ENCODE measurements around the gene SLC26A11.

Gene SLC26A11

DNA sequence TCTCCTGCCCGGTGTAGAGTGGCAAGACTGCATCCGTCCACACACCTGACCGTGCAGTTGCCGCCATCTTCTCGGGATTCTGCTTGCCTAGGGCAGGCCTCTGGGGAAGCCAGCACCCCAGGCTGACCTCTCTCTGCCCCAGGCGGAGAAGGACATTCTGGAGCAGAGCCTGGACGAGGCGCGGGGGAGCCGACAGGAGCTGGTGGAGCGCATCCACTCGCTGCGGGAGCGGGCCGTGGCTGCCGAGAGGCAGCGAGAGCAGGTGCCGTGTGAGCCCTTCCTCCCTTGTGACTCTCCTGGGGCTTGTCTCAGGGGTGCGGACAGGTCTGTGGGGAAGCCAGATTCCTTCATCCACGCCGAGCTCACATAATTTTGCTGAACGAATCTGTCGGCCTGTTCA, 30.6 kb upstream of the SLC26A11 start:
- DNase-seq (ENCODE audit: low spot score) (no peak), ATAC-seq (ENCODE audit: low read depth) (no peak)
- H3K4me3 ChIP-seq (ENCODE audit: severe bottlenecking): no peak overlapping the region
- H3K27ac ChIP-seq (ENCODE audit: poor library complexity, severe bottlenecking): no peak overlapping the region
- no peaks in the 10 kb centered on the region for H3K9me3 ChIP-seq (ENCODE audit: severe bottlenecking)
- TF ChIP-seq, protein P1, sequence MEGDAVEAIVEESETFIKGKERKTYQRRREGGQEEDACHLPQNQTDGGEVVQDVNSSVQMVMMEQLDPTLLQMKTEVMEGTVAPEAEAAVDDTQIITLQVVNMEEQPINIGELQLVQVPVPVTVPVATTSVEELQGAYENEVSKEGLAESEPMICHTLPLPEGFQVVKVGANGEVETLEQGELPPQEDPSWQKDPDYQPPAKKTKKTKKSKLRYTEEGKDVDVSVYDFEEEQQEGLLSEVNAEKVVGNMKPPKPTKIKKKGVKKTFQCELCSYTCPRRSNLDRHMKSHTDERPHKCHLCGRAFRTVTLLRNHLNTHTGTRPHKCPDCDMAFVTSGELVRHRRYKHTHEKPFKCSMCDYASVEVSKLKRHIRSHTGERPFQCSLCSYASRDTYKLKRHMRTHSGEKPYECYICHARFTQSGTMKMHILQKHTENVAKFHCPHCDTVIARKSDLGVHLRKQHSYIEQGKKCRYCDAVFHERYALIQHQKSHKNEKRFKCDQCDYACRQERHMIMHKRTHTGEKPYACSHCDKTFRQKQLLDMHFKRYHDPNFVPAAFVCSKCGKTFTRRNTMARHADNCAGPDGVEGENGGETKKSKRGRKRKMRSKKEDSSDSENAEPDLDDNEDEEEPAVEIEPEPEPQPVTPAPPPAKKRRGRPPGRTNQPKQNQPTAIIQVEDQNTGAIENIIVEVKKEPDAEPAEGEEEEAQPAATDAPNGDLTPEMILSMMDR (IDR thresholded peaks at IDR 0.05; ENCODE audit: poor library complexity, severe bottlenecking): no peak
- no peaks in the 10 kb centered on the region for H3K27me3 ChIP-seq (ENCODE audit: insufficient read depth, poor library complexity, severe bottlenecking)
- no peaks in the 10 kb centered on the region for H3K36me3 ChIP-seq (ENCODE audit: low read depth)
- H3K4me1 ChIP-seq (ENCODE audit: insufficient read depth, poor library complexity, severe bottlenecking): peaks cover 8% of the 10 kb centered on the region

DNA sequence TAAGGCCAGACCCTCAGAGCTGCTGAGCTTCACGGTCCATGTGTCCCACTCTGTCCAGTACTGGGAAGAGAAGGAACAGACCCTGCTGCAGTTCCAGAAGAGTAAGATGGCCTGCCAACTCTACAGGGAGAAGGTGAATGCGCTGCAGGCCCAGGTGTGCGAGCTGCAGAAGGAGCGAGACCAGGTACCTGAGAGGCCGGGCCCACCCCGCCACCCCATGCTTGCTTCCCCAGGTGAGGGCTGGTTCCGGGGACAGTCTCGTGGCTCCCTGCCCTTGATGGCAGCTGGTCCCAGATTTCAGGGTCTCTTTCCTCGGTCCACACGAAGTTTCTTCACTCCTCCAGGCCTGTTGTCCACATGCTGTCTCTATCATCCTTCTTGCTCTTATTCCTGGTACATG, 29.5 kb upstream of the SLC26A11 start:
- H3K9me3 ChIP-seq (ENCODE audit: severe bottlenecking): no peaks in the 10 kb centered on the region

DNA sequence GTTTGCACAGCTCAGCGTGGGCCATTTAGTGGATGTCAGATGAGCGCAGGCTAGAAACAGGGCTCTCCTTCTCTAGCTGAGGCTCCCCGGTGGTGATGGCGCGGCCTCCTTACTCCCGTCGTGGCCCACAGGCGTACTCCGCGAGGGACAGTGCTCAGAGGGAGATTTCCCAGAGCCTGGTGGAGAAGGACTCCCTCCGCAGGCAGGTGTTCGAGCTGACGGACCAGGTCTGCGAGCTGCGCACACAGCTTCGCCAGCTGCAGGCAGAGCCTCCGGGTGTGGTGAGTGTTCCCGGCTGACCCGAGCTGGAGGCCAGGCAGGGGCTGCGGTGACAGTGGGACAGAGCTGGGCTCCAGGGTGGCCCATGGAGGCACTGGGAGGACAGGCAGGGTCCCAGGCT, 29.0 kb upstream of the SLC26A11 start:
- H3K27ac ChIP-seq (ENCODE audit: poor library complexity, severe bottlenecking): no peak overlapping the region
- TF ChIP-seq, protein P1 (IDR thresholded peaks at IDR 0.05; ENCODE audit: poor library complexity, severe bottlenecking): no peak

More for the DNA sequence above, 29.5 kb upstream of the SLC26A11 start:
- no peaks in the 10 kb centered on the region for H3K27me3 ChIP-seq (ENCODE audit: insufficient read depth, poor library complexity, severe bottlenecking)
- TF ChIP-seq, protein P1 (IDR thresholded peaks at IDR 0.05; ENCODE audit: poor library complexity, severe bottlenecking): no peak
- H3K4me3 ChIP-seq (ENCODE audit: severe bottlenecking): no peak overlapping the region
- H3K27ac ChIP-seq (ENCODE audit: poor library complexity, severe bottlenecking): no peak overlapping the region
- ATAC-seq (ENCODE audit: low read depth) (no peak), DNase-seq (ENCODE audit: low spot score) (no peak)
- peaks cover 8% of the 10 kb centered on the region for H3K4me1 ChIP-seq (ENCODE audit: insufficient read depth, poor library complexity, severe bottlenecking)
- H3K36me3 ChIP-seq (ENCODE audit: low read depth): no peaks in the 10 kb centered on the region

DNA sequence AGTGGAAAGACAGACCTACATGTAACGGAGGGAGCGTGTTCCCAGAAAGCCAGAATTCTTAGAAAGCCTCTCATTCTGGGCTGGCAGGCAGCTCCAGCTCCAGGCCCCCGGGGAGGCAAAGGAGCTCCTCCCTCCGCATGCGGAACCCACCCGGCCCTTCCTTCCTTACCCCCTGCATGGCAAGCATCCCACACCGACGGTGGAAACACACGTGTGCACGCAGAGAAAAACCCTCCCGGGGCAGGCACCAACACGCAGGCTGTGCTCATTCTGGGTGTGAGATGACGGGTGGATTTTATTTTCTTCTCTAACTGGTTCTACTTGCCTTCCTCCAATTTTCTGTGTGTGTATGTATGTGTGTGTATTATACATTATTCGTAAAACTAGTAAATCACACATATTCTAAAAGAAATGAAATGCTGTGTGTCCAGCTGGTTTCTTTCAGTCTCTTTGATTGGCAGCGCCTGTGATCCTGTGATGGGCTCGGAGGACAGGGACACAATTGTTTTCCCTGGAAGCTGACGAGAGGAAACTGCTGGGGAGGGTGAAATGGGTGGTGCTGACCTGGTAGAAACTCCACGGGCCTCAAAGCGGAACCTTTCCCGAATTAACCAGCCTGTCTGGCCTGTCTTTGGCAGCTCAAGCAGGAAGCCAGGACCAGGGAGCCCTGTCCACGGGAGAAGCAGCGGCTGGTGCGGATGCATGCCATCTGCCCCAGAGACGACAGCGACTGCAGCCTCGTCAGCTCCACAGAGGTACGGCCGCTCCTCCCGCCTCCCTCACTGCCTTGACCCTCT, 28.2 kb upstream of the SLC26A11 start:
- Histone ChIP-seq H3K4me1 (ENCODE audit: insufficient read depth, poor library complexity, severe bottlenecking) (peaks cover 8% of the 10 kb centered on the region), H3K36me3 (ENCODE audit: low read depth) (no peaks in the 10 kb centered on the region), H3K4me3 (ENCODE audit: severe bottlenecking) (no peak overlapping the region), H3K27ac (ENCODE audit: poor library complexity, severe bottlenecking) (no peak overlapping the region), H3K9me3 (ENCODE audit: severe bottlenecking) (no peaks in the 10 kb centered on the region), H3K27me3 (ENCODE audit: insufficient read depth, poor library complexity, severe bottlenecking) (no peaks in the 10 kb centered on the region)
- DNase-seq (ENCODE audit: low spot score) (no peak), ATAC-seq (ENCODE audit: low read depth) (no peak)
- TF ChIP-seq, protein P1 (IDR thresholded peaks at IDR 0.05; ENCODE audit: poor library complexity, severe bottlenecking): no peak

More for the DNA sequence above, 29.0 kb upstream of the SLC26A11 start:
- no peaks in the 10 kb centered on the region for H3K9me3 ChIP-seq (ENCODE audit: severe bottlenecking)
- DNase-seq (ENCODE audit: low spot score): no peak
- no peak for ATAC-seq (ENCODE audit: low read depth)
- no peaks in the 10 kb centered on the region for H3K36me3 ChIP-seq (ENCODE audit: low read depth)
- H3K4me1 ChIP-seq (ENCODE audit: insufficient read depth, poor library complexity, severe bottlenecking): peaks cover 8% of the 10 kb centered on the region
- H3K4me3 ChIP-seq (ENCODE audit: severe bottlenecking): no peak overlapping the region
- no peaks in the 10 kb centered on the region for H3K27me3 ChIP-seq (ENCODE audit: insufficient read depth, poor library complexity, severe bottlenecking)

DNA sequence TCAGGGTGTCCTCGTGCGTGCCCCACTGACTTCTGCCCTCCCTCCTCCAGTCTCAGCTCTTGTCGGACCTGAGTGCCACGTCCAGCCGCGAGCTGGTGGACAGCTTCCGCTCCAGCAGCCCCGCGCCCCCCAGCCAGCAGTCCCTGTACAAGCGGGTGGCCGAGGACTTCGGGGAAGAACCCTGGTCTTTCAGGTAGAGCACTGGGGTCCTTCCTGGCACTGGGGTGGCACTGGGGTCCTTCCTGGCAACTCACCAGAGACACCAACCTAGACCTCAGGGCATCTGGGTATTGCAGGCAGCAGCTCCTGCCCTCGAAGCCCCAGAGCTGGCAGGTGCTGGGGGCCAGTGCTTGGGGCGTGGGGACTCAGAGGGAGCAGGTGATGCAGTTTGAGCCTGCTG, 25.1 kb upstream of the SLC26A11 start:
- Histone ChIP-seq H3K27me3 (ENCODE audit: insufficient read depth, poor library complexity, severe bottlenecking) (no peaks in the 10 kb centered on the region), H3K4me1 (ENCODE audit: insufficient read depth, poor library complexity, severe bottlenecking) (no peaks in the 10 kb centered on the region), H3K27ac (ENCODE audit: poor library complexity, severe bottlenecking) (no peak overlapping the region), H3K36me3 (ENCODE audit: low read depth) (no peaks in the 10 kb centered on the region), H3K9me3 (ENCODE audit: severe bottlenecking) (no peaks in the 10 kb centered on the region), H3K4me3 (ENCODE audit: severe bottlenecking) (no peak overlapping the region)
- TF ChIP-seq, protein P1 (IDR thresholded peaks at IDR 0.05; ENCODE audit: poor library complexity, severe bottlenecking): no peak
- ATAC-seq (ENCODE audit: low read depth) (no peak), DNase-seq (ENCODE audit: low spot score) (no peak)

Measured in RWPE2 (cell line).